GM18907 (cell line): ENCODE measurements around the gene FILIP1.

ENCODE experiments used
- ATAC-seq: cut with Tn5 transposase; IDR thresholded peaks from one replicate; pipeline ENCODE4 v1.9.1; 2021; ENCODE audit warnings: mild to moderate bottlenecking, moderate library complexity; ENCODE audit not compliant: unreplicated experiment

Gene FILIP1

GRCh38 chr6:75279418-75279817 is 214.2 kb downstream of the FILIP1 start:
- no peak for ATAC-seq

DNA sequence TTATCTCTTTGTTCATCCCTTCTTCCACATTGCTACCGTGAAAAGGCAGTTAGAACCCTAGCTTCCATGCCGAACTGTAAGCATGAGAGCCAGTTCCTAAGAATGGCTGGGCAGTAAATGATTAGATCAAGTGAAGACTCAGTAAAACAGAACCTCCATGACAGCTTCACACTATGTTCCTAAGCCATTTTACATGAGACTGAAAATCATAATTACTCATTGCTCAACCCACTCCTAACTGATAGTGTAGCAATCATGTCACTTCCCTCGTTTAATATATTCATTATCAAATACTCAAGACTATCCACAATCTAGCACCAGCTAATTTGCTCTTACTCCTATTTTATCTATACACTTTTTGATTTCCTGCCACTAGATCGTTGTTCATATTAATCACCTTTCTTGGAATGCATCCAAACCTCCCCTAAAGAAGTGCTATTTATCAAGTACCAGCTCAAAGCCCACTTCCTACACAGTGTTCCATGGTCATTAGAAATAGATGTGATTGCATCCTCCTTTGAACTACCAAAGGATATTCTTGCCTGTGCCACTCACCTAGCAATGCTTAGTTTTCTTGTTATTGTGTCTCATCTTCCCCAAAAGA is 215.0 kb downstream of the FILIP1 start:
- ATAC-seq = no peak

DNA sequence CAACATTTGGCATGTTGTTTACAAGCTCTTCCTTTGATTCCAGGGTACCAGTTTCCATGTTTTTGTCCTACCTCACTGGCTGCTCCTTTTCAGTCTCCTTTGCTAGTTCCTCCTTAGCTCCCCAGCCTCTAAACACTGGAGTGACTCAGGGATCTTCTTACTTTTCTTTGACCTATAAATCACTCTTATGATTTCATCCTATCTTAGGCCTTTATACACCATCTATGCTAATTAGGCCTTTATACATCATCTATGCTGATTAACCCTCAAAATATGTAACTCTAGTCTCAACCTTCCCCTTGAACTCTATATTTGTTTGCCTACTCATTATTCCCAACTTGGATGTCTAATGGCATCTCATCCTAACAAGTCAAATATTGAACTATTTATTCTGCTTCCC is 218.5 kb downstream of the FILIP1 start:
- ATAC-seq = no peak

DNA sequence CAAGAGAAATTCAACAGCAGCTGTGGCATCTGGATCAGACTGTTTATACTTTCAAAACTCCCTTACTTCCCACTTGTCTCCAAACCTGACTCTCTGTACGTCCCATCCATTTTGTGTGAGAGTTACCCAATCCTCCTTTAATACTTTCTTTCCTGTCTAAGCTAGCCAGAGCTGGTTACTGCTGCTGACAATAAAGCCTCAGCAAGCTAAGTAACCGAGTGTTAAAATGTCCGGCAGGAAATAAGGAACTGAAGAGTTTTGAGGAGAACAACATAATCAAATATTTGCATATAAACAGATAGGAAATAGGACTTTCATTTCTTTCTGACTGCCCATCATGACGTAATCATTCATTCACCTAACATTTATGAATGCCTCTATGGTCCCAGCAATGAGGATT is 220.6 kb downstream of the FILIP1 start:
- ATAC-seq = no peak

GRCh38 chr6:75272145-75272840 is 221.3 kb downstream of the FILIP1 start:
- ATAC-seq = no peak

GRCh38 chr6:75268988-75269354 is 224.6 kb downstream of the FILIP1 start:
- no peak for ATAC-seq

DNA sequence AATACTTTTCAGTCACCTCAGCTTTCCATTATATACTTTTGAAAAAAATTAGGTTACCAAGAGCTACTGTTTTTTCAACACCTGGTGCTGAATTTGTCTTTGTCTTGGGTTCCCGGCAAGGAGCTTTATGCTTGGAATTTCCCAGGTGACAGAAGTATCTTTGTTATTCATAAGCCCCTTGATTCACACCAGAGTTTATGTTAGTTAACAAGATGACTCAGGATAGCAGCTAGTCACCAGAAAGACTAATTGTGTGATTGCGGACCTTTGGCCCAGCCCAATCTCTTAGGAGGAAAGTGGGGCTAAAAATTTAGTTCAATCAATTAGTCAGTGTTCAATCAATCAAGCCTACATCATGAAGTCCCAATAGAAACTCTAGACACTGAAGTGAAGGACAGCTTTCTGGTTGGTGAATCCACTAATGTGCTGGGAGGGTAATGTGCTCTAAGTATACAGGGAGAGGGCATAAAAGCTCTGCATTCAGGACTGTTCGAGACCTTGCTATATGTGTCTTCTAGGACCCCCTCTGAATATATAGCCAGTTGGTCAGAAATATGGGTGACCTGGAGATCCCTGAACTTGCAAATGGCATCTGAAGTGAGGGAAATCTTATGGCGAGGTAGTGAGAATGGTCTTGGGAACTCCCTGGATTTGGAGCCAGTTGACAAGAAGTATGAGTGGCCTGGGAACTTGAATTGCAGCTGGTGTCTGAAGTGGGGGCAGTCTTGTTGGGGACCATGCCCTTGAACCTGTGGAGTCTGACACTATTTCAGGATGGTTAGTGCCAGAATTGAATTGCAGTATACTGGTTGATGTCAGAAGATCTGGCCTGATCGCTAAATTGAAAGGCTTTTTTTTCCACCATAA is 225.2 kb downstream of the FILIP1 start:
- no peak for ATAC-seq

- no peak for ATAC-seq
Observed at GRCh38 chr6:75267461-75267860, 226.1 kb downstream of the FILIP1 start.

GRCh38 chr6:75266716-75267291 is 226.8 kb downstream of the FILIP1 start:
- ATAC-seq = peak; percentile 73

DNA sequence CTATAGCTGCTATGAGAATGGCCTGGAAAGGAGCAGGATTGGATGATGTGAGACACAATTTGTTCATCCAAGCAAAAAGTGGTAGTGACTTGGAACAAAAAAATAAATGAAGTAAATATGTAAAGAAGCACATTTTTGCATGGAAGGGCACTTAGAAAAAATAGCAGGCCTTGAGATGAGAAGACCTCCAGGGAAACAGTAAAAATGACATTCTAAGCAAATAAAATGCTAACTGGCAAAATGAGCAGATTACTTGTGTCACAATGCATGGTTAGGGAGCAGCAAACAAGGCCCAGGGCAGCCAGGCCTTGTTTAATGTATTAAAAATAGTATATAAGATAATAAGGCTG is 230.2 kb downstream of the FILIP1 start:
- no peak for ATAC-seq

DNA sequence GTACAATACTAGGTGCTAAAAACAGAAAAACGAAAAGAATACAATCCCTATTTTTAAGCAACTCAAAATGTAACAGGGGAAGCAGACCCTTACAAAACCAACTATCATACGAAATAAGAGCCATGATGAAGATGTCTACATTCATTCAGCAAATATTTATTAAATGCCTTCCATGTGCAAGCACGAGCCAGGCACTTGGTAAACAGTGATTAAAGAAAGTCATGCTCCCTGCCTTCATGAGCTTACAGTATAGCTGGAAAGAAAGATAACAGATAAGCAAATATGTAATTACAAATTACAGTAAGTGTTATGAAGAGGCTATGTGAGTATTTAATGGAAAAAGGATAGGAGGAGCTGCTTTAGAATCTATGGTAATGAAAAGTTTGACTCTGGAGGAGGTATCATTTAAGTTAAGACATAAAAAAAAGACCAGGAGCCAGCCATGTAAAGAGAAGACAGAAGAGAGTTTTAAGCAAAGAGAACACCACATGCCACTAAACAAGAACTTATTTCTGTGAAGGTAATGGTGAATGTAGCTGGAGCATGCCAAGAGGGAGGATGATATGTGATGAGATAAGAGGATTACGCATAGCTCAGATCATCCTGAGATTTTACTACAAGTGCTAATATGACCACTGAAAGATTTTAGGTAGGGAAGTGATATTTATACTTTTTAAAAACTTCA is 230.7 kb downstream of the FILIP1 start:
- no peak for ATAC-seq

GRCh38 chr6:75261299-75261698 is 232.3 kb downstream of the FILIP1 start:
- ATAC-seq = no peak

- ATAC-seq = no peak
Observed at GRCh38 chr6:75257343-75258087, 236.1 kb downstream of the FILIP1 start.

GRCh38 chr6:75250552-75250951 is 243.0 kb downstream of the FILIP1 start:
- no peak for ATAC-seq

DNA sequence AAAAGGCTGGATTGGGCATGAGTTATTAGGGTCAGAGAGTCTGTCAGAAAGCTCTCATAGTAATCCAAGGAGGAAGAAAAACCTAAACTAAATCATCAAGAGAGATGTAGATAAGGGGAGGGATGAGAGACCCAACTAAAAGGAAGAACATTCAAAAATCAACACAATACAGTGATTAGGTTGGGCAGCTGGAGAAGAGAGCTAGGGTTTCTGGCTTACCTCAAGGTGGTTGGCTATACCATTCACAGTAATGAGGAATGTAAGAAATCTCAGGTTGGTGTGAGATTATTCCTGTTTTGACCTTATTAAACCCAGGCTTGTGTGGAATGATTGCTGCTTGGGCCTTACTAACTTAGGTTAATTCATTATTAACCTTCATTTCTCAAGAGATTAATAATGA is 243.8 kb downstream of the FILIP1 start:
- ATAC-seq = no peak

- ATAC-seq = no peak
Observed at GRCh38 chr6:75246386-75246785, 247.2 kb downstream of the FILIP1 start.

- ATAC-seq = peak; percentile 16
Observed at GRCh38 chr6:75244063-75244584, 249.5 kb downstream of the FILIP1 start.

DNA sequence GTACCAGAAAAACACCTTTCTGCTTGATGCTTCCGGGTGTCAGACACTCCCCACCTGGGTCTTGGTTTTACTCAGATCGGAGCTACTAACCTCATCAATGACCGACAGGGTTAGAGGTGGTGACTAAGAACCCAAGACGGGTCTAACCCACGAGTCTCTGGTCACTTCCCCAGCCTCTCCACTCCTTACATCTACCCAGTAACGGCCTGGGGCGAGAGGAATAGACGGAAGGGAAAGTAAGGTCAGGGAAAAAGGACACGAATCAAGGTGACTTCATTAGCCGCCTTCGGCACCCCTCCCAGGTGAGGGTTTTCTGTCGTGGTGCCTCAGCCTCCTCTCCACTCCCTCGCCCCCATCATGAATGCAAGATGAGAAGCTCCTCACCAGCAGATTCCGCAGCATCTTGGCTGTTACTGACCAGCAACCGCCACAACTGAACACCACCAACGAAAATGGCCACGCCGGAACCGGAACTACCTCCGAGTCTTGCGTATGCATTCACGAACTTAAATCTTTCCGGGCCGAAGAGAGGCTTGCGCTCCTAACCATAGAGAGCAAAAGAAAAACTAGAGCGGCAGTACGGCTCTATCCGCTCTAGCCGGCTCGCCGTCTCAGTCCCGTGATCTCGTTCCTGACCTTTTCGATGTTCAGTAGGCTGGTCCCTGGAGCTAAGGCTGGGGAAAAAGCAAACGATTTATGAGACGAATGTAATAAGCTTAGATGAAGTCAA is 250.1 kb downstream of the FILIP1 start, which contains the start of gene COX7A2:
Gene COX7A2, minus strand, starts transcription at position 469 of the 730 bp plus-strand sequence. Its CDS starts 67 bp downstream, at position 402.
- ATAC-seq = peak; percentile 97
